HG02884 (cell line): ENCODE results near the gene PDE7B.

Source experiments
- ATAC-seq: cut with Tn5 transposase; IDR thresholded peaks from one replicate; pipeline ENCODE4 v1.9.1; 2021; ENCODE audit warnings: mild to moderate bottlenecking, moderate library complexity; ENCODE audit not compliant: unreplicated experiment

PDE7B gene

DNA sequence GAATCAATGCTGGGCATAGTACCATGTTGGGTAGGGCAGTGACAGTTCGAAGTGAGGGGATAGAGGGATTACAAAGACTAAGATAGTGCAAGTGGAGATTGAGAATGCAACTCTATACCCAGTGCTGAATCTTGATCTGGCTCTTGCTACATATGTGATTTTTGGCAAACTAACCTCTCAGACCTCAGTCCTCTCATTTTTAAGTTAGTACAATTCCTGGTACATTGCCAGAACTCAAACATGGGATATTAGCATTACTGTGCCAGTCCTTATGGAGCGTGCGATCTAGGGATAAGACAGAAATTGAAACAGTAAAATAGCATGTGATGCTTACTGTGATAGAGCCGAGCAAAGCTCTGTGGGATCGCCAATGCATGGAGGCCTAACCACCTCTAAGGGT is 210.2 kb downstream of the PDE7B start:
- ATAC-seq: no peak

DNA sequence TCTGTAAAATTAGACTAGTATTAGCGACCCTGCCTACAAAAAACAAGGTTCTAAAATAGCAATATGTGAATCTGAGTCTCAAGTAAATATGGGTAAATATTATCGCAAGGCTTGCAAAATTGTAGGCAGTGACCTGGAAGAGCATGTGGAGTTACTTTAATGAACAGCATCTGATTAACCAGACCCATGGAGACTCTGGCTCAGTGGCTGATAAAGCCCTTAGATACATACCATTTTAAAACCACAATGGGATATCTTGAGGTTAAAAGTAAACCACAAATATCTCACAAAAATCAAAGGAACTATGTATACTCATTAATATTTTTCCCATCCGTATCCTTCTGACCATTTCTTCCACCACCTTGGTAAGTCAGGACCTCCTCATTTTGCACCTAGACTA is 211.6 kb downstream of the PDE7B start:
- ATAC-seq: no peak

- no peak for ATAC-seq
Measured at GRCh38 chr6:136066005-136066404, 214.5 kb downstream of the PDE7B start.

DNA sequence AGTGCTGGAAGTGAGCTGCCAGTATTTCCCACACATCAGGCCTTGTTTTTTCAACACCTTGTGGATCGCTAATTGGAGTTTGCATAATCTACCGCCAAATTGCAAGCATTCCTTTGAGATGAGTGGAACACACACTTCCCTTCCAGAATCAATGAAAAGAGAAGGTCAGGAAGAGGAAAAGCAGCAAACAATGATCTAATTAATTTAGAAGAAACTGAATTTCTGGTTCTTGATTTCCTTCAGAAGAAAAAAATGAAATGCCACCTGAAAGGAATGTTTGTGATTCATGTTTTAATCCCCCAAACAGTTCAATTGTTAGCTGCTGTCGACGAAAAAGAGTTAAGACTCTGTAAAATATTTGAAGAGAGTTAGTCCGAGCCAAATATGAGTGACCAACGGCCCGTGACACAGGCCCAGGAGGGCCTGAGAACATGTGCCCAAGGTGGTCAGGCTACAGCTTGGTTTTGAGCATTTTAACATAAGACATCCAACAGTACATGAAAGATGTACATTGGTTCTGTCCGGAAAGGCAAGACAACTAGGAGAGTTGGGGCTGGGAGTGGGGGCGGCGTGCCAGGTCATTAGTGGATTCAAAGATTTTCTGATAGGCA is 216.3 kb downstream of the PDE7B start:
- ATAC-seq: no peak

DNA sequence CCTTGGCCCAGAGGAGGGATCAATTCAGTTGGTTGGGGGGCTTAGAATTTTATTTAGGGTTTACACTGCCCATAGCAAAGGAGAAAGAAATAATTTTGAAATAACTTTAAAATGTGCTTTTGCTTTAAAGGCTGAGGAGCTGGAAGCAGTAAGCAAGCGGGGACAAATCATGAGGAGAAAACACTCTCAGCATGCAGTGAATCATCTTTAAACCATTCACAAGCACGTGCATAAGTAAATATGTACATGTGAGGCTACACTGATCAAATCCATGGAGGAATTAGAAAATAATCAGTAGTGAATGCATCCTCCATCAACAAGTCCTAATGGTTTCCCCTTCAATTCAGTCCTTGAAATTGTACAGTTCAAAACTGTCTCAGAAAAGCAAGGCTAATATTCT is 217.6 kb downstream of the PDE7B start:
- no peak for ATAC-seq

- no peak for ATAC-seq
Measured at GRCh38 chr6:136070815-136071214, 219.3 kb downstream of the PDE7B start.

GRCh38 chr6:136072691-136073090 is 221.2 kb downstream of the PDE7B start:
- no peak for ATAC-seq

DNA sequence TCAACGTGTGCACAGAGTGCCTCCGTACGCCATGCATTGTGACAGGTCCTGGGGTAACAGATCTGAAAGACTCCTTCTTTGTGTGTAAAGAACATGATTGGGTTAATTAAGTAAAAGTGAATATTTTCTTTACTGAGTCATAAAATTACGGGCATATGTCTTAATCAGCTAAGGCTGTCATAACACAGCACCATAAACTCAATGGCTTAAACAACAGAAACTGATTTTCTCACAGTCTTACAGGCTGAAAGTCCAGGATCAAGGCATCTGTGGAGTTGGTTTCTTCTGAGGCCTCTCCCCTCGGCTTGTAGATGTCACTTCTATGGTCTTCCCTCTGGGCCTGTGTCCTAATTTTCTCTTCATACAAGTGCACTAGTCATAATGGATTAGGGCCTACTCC is 221.7 kb downstream of the PDE7B start:
- no peak for ATAC-seq

GRCh38 chr6:136076496-136076895 is 225.0 kb downstream of the PDE7B start:
- no peak for ATAC-seq

GRCh38 chr6:136077834-136078576 is 226.5 kb downstream of the PDE7B start:
- ATAC-seq: no peak

- ATAC-seq: no peak
Measured at GRCh38 chr6:136079701-136080565, 228.4 kb downstream of the PDE7B start.

DNA sequence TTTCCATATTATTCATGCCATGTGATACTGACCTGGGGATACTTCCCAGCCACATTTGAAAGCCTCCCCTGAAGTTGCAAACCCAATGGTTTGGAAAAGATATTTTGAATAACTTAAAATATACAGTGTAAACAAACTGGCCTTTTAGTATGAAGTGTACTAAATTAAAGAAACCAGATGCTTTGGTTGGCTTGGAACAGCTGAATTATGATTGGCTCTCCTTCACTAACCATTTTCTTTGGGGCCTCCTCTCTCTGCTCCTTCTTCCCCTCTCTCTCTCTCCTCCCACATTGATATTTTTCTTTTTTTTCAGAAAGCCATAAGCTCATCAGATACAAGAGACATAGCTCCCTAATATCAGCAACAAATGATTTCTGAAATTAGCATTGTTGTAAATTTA is 232.0 kb downstream of the PDE7B start:
- no peak for ATAC-seq

DNA sequence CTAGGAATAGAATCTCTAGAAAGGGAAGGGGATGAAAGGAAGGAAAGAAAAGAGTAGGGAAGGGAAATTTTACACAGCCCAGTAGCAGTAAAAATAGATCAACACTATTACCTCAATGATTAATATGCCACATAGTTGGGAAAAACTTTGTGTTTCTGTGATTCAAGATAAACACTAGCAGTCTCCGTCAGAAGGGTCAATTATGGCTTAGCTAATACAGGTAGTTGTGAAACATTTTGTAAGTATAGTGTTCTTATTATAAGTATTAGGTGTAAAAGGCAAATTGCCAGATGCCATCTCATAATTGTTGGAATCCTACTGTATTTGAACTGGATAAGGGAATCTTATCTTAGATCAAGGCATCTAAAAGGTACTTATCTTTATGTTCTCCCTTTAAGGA is 232.9 kb downstream of the PDE7B start:
- no peak for ATAC-seq

- ATAC-seq: no peak
Measured at GRCh38 chr6:136085370-136086115, 234.0 kb downstream of the PDE7B start.

DNA sequence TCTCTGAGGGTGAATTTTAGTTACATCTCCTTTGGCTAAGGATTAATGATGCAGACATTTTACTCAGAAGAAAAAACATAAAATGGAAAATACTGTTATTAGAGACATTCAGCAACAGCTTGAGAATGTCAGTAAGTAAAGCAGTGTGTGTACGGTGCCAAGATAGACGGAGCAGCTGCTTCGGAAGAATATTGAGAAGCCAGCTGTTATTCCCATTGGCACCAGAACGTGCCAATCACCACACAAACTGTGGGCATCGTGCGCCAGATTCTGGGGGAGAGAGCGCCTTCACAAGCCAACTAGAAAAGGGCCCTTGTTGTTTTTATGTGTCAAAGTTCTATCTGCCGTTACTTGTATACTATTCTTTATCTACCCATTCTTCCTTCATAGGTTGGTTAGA is 235.2 kb downstream of the PDE7B start:
- no peak for ATAC-seq

- ATAC-seq: no peak
Measured at GRCh38 chr6:136087986-136088385, 236.5 kb downstream of the PDE7B start.

DNA sequence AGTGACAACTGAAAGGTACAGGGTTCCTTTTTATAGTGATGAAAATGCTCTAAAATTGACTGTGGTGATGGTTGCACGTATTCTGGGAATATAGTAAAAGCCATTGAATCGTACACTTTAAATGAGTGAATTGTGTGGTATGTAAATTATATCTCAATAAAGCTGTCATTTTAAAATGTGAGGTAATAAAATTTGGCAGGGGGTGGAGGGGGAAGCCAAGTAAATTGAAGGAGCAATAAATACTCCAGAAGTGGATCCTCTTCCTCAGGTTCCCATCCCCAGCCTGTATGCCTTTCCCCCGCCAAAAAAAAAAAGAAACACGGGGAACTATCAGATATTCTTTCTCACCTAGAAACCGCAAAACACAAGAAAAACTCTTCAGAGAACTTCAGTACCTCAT is 237.2 kb downstream of the PDE7B start:
- ATAC-seq: no peak

DNA sequence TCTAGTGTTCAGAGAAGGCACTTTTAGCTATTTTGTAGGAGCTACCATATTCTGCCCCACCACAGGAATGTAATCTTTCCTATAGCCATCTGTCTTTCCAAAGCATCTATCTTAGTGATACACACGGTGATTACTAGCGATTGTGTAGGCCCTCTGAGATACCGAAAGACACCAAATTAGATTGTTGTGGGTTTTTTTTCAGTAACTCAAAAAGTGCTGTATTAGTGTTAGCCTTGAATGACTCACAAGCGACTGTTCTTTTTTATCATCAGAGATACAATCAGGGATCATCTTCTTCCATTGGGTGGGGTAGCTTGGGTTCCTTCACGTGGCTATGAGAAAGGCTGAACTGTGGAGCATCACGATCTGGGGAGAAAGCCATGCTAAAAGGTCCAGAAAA is 238.4 kb downstream of the PDE7B start:
- ATAC-seq: no peak

GRCh38 chr6:136090929-136091328 is 239.4 kb downstream of the PDE7B start:
- ATAC-seq: no peak

DNA sequence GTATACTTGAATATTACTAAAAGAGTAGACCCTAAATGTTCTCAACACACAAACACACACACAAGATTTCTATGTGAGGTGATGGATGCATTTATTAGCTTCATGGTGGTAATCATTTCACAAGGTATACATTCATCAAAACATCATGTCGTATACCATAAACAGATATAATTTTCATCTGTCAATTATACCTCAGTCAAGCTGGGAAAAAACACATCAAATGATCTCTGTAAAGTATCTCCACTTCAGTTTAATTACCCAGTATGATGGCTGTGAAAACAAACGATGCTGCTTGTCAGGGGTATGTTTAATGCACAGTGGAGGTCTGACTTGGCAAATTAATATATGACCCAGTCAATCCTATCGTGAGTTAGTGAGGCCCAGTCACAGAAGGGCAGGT is 241.4 kb downstream of the PDE7B start:
- no peak for ATAC-seq

DNA sequence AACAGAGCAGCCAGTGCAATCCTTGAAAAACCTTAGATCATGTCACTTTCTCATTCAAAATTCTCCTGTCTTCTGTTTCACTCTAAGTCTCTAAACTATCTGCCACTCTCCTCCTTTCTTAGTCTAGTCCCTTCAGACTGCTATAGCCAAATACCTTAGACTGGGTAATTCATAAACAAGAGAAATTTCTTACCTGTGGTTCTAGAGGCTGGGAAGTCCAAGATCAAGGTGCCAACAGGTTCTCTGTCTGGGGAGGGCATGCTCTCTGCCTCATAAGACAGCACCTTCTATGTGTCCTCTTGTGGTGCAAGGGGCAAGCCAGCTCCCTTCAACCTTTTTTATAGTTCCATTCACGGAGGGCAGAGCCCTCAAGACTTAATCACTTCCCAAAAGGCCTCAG is 242.3 kb downstream of the PDE7B start:
- ATAC-seq: no peak
